HG02973 (cell line): ENCODE data around the gene ANKRD13D.
"Not testable (repeated sequence)": the region's sequence is repeated elsewhere in the genome, so short reads cannot be mapped to it uniquely, and the experiment has no call there.

ENCODE experiments used
- ATAC-seq: cut with Tn5 transposase; IDR thresholded peaks from one replicate; pipeline ENCODE4 v1.9.1; 2021; ENCODE audit warnings: moderate library complexity; ENCODE audit not compliant: unreplicated experiment

ANKRD13D gene

GRCh38 chr11:67289226-67289650 lies at the start of gene ANKRD13D:
ANKRD13D (plus strand) TSS chr11:67289303; CDS start chr11:67289461, 158 bp downstream.
- ATAC-seq = no peak

- peak; percentile 78 for ATAC-seq
Observed at GRCh38 chr11:67239783-67240575, 49.1 kb upstream of the ANKRD13D start.

- peak; percentile 37 for ATAC-seq
Observed at GRCh38 chr11:67240576-67241389, 48.3 kb upstream of the ANKRD13D start.

- ATAC-seq = no peak
Observed at GRCh38 chr11:67242548-67242947, 46.6 kb upstream of the ANKRD13D start.

- ATAC-seq = no peak
Observed at GRCh38 chr11:67243051-67243450, 46.1 kb upstream of the ANKRD13D start.

- ATAC-seq = no peak
Observed at GRCh38 chr11:67245046-67245445, 44.1 kb upstream of the ANKRD13D start.

- ATAC-seq = no peak
Observed at GRCh38 chr11:67247946-67248550, 41.1 kb upstream of the ANKRD13D start.

- no peak for ATAC-seq
Observed at GRCh38 chr11:67248653-67249052, 40.5 kb upstream of the ANKRD13D start.

- ATAC-seq = no peak
Observed at GRCh38 chr11:67250059-67251043, 38.8 kb upstream of the ANKRD13D start.

- no peak for ATAC-seq
Observed at GRCh38 chr11:67251841-67252240, 37.3 kb upstream of the ANKRD13D start.

GRCh38 chr11:67252831-67253239 lies 36.3 kb upstream of the ANKRD13D start:
- ATAC-seq = no peak

GRCh38 chr11:67253872-67254624 lies 35.1 kb upstream of the ANKRD13D start:
- ATAC-seq = no peak

- ATAC-seq = no peak
Observed at GRCh38 chr11:67254798-67255197, 34.3 kb upstream of the ANKRD13D start.

GRCh38 chr11:67255353-67255752 lies 33.8 kb upstream of the ANKRD13D start:
- ATAC-seq = no peak

GRCh38 chr11:67255864-67256263 lies 33.2 kb upstream of the ANKRD13D start:
- no peak for ATAC-seq

- ATAC-seq = no peak
Observed at GRCh38 chr11:67256477-67257135, 32.5 kb upstream of the ANKRD13D start.

- ATAC-seq = no peak
Observed at GRCh38 chr11:67260406-67260805, 28.7 kb upstream of the ANKRD13D start.

- not testable (repeated sequence) for ATAC-seq
Observed at GRCh38 chr11:67260885-67261639, 28.0 kb upstream of the ANKRD13D start.

GRCh38 chr11:67261640-67261945 lies 27.5 kb upstream of the ANKRD13D start:
- no peak for ATAC-seq
